ENCODE measurements around the gene ZFP3.
"Not testable (repeated sequence)": the region's sequence is repeated elsewhere in the genome, so short reads cannot be mapped to it uniquely, and the experiment has no call there.

Gene ZFP3

DNA sequence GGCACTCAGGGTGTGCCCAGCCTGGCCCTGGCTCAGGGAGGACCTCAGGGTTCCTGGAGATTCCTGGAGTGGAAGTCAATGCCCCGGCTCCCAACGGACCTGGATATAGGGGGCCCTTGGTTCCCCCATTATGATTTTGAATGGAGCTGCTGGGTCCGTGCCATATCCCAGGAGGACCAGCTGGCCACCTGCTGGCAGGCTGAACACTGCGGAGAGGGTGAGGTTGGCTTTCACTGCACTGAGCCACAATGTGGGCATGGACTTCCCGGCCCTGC is 61.1 kb downstream of the ZFP3 start:
- DNase-seq, result no peak

DNA sequence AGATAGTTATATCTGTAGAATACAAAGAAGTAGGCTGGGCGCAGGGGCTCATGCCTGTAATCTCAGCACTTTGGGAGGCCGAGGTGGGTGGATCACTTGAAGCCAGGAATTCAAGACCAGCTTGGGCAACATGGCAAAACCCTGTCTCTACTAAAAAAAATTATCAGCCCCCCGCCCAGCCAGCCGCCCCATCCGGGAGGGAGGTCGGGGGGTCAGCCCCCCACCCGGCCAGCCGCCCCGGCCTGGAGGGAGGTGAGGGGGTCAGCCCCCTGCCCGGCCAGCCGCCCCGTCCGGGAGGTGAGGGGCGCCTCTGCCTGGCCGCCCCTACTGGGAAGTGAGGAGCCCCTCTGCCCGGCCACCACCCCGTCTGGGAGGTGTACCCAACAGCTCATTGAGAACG is 64.6 kb downstream of the ZFP3 start:
- DNase-seq, result not testable (repeated sequence)

Data from NCI-H187 (cell line).